ENCODE data around the gene OXER1.
"Not testable (repeated sequence)": the region's sequence is repeated elsewhere in the genome, so short reads cannot be mapped to it uniquely, and the experiment has no call there.

Gene OXER1

GRCh38 chr2:42741140-42741539 is 22.8 kb downstream of the OXER1 start:
- no peak overlapping the region for H3K4me3 ChIP-seq (replicated peaks in 1 of 2; ENCODE audit: low read depth in 2 of 2, low read length in 2 of 2)
- DNase-seq (ENCODE audit: low read depth in 2 of 2): no peak
- TF ChIP-seq, protein P1, sequence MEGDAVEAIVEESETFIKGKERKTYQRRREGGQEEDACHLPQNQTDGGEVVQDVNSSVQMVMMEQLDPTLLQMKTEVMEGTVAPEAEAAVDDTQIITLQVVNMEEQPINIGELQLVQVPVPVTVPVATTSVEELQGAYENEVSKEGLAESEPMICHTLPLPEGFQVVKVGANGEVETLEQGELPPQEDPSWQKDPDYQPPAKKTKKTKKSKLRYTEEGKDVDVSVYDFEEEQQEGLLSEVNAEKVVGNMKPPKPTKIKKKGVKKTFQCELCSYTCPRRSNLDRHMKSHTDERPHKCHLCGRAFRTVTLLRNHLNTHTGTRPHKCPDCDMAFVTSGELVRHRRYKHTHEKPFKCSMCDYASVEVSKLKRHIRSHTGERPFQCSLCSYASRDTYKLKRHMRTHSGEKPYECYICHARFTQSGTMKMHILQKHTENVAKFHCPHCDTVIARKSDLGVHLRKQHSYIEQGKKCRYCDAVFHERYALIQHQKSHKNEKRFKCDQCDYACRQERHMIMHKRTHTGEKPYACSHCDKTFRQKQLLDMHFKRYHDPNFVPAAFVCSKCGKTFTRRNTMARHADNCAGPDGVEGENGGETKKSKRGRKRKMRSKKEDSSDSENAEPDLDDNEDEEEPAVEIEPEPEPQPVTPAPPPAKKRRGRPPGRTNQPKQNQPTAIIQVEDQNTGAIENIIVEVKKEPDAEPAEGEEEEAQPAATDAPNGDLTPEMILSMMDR (IDR thresholded peaks at IDR 0.05; ENCODE audit: low read depth, low read length): no peak

- H3K4me3 ChIP-seq (replicated peaks in 1 of 2; ENCODE audit: low read depth in 2 of 2, low read length in 2 of 2): no peak overlapping the region
- TF ChIP-seq, protein P1 (IDR thresholded peaks at IDR 0.05; ENCODE audit: low read depth, low read length): no peak
- DNase-seq (ENCODE audit: low read depth in 2 of 2): no peak
Measured at GRCh38 chr2:42736598-42737322, 27.2 kb downstream of the OXER1 start.

DNA sequence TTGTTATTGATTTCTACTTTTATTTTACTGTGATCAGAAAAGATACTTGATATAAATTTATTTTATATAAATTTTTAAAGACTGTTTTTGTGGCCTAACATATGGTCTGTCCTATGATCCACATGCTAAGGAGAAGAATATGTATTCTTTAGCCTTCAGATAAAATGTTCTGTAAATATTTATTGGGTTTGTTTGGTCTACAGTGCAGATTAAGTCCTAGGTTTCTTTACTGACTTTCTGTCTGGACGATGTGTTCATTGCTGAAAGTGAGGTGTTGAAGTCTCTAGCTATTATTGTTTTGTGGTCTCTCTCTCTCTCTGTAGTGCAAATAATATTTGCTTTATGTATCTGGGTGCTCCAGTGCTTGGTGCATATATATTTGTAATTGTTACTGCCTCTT is 30.1 kb downstream of the OXER1 start:
- no peak overlapping the region for H3K4me3 ChIP-seq (replicated peaks in 1 of 2; ENCODE audit: low read depth in 2 of 2, low read length in 2 of 2)
- TF ChIP-seq, protein P1 (IDR thresholded peaks at IDR 0.05; ENCODE audit: low read depth, low read length): no peak
- DNase-seq (ENCODE audit: low read depth in 2 of 2): no peak

DNA sequence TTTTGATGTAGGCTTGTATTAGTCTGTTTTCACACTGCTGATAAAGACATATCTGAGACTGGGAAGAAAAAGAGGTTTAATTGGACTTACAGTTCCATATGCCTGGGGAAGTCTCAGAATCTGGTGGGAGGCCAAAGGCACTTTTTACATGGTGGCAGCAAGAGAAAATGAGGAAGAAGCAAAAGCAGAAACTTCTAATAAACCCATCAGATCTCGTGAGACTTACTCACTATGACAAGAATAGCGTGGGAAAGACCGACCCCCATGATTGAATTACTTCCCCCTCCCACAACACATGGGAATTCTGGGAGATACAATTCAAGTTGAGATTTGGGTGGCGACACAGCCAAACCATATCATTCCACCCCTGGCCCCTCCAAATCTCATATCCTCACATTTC is 32.6 kb downstream of the OXER1 start:
- DNase-seq (ENCODE audit: low read depth in 2 of 2); H3K4me3 ChIP-seq (replicated peaks in 1 of 2; ENCODE audit: low read depth in 2 of 2, low read length in 2 of 2): not testable (repeated sequence)

- no peak for DNase-seq (ENCODE audit: low read depth in 2 of 2)
- no peak overlapping the region for H3K4me3 ChIP-seq (replicated peaks in 1 of 2; ENCODE audit: low read depth in 2 of 2, low read length in 2 of 2)
- TF ChIP-seq, protein P1 (IDR thresholded peaks at IDR 0.05; ENCODE audit: low read depth, low read length): no peak
Measured at GRCh38 chr2:42726680-42727079, 37.3 kb downstream of the OXER1 start.

- no peak overlapping the region for H3K4me3 ChIP-seq (replicated peaks in 1 of 2; ENCODE audit: low read depth in 2 of 2, low read length in 2 of 2)
- TF ChIP-seq, protein P1 (IDR thresholded peaks at IDR 0.05; ENCODE audit: low read depth, low read length): no peak
- DNase-seq (ENCODE audit: low read depth in 2 of 2): no peak
Measured at GRCh38 chr2:42725657-42726056, 38.3 kb downstream of the OXER1 start.

GRCh38 chr2:42724886-42725285 is 39.0 kb downstream of the OXER1 start:
- no peak for DNase-seq (ENCODE audit: low read depth in 2 of 2)
- H3K4me3 ChIP-seq (replicated peaks in 1 of 2; ENCODE audit: low read depth in 2 of 2, low read length in 2 of 2): no peak overlapping the region
- TF ChIP-seq, protein P1 (IDR thresholded peaks at IDR 0.05; ENCODE audit: low read depth, low read length): no peak
